ENCODE measurements around the gene RXRA.

DNA sequence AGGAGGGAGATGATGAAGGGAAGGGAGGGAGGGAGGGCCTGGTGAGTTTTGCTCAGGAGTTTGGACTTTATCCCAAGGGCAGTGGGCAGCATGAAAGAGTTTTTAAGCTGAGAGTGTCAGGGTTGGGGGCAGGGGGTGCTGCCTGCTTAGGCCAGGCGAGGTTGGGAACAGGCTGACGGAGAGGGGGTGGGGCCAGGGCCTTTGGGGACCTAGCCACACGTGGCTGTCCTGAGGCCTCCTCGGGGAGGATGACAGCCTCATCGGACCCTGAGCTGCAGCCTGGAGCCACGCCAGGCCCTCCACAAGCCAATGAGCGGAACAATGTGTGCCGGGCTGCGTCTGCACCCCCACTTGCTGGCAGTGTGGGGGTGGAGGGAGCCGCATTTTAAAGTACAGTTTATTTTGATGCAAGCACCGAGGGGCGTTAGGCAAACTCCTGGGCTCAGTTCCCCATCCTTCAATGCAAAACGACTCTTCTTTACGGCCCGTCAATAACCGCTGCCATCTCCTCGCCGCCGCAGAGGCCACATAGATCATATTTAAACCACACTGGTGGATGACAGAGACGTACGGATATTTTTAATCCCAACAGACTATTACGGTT lies 5.3 kb upstream of the RXRA start:
- TF ChIP-seq, protein P1, sequence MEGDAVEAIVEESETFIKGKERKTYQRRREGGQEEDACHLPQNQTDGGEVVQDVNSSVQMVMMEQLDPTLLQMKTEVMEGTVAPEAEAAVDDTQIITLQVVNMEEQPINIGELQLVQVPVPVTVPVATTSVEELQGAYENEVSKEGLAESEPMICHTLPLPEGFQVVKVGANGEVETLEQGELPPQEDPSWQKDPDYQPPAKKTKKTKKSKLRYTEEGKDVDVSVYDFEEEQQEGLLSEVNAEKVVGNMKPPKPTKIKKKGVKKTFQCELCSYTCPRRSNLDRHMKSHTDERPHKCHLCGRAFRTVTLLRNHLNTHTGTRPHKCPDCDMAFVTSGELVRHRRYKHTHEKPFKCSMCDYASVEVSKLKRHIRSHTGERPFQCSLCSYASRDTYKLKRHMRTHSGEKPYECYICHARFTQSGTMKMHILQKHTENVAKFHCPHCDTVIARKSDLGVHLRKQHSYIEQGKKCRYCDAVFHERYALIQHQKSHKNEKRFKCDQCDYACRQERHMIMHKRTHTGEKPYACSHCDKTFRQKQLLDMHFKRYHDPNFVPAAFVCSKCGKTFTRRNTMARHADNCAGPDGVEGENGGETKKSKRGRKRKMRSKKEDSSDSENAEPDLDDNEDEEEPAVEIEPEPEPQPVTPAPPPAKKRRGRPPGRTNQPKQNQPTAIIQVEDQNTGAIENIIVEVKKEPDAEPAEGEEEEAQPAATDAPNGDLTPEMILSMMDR (IDR thresholded peaks at IDR 0.05) = no peak
- TF ChIP-seq EZH2 (IDR thresholded peaks at IDR 0.05; ENCODE audit: borderline replicate concordance, insufficient read depth, low read depth, low read length, poor library complexity, severe bottlenecking) = no peak
